ENCODE results near the gene DAZL.

GRCh38 chr3:16600780-16601536 lies 4.3 kb downstream of the DAZL start:
- TF ChIP-seq CHD2 (IDR thresholded peaks at IDR 0.05; ENCODE audit: low read length, partially characterized antibody): no peak
- TF ChIP-seq, protein P1, sequence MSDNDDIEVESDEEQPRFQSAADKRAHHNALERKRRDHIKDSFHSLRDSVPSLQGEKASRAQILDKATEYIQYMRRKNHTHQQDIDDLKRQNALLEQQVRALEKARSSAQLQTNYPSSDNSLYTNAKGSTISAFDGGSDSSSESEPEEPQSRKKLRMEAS (IDR thresholded peaks at IDR 0.05; ENCODE audit: low read depth): no peak
- no peak for TF ChIP-seq EZH2phosphoT487 (IDR thresholded peaks at IDR 0.05; ENCODE audit: borderline replicate concordance, low read depth)
- no peak for TF ChIP-seq RCOR1 (IDR thresholded peaks at IDR 0.05; ENCODE audit: low read length)

Measured in SK-N-SH (cell line).